H9 (cell line): ENCODE measurements around the gene GUCY2D. TPM values are rescaled to one million over a fixed set of nuclear protein-coding genes. Genes with fewer than 3 reads are reported as not detected.

Experiments used
- DNase-seq: peaks from one replicate; pipeline ENCODE4 v3.0.0-alpha.2; 2017
- H2AFZ ChIP-seq: one replicate; pipeline ENCODE4 v1.6.1; 2013; ENCODE audit warnings: mild to moderate bottlenecking, low read length, control low read depth, moderate library complexity
- H2AK5ac ChIP-seq: 2 replicates; pipeline ENCODE4 v1.6.1; 2013; ENCODE audit warnings: low read length, control low read depth, mixed read lengths; ENCODE audit not compliant: insufficient read length
- H2BK120ac ChIP-seq: one replicate; pipeline ENCODE4 v1.6.1; 2013; ENCODE audit warnings: low read depth, mild to moderate bottlenecking, low read length, control low read depth, inconsistent platforms; ENCODE audit not compliant: poor library complexity, severe bottlenecking
- H2BK12ac ChIP-seq: 2 replicates; pipeline ENCODE4 v1.6.1; 2013; ENCODE audit warnings: low read length, control low read depth, mixed read lengths, low read depth; ENCODE audit not compliant: insufficient read length
- H2BK15ac ChIP-seq: 2 replicates; pipeline ENCODE4 v1.6.1; 2013; ENCODE audit warnings: low read depth, low read length, control low read depth
- H2BK20ac ChIP-seq: one replicate; pipeline ENCODE4 v1.6.1; 2013; ENCODE audit warnings: low read depth, mild to moderate bottlenecking, low read length, control low read depth, inconsistent platforms; ENCODE audit not compliant: poor library complexity, severe bottlenecking
- H2BK5ac ChIP-seq: 2 replicates; pipeline ENCODE4 v1.6.1; 2013; ENCODE audit warnings: low read length, control low read depth, mixed read lengths; ENCODE audit not compliant: insufficient read length
- H3K14ac ChIP-seq: 2 replicates; pipeline ENCODE4 v1.6.1; 2013; ENCODE audit warnings: low read length, control low read depth; ENCODE audit not compliant: insufficient read depth
- H3K18ac ChIP-seq: 2 replicates; pipeline ENCODE4 v1.6.1; 2013; ENCODE audit warnings: low read depth, mild to moderate bottlenecking, mixed read lengths, low read length, control low read depth; ENCODE audit not compliant: insufficient read length
- H3K23ac ChIP-seq: 2 replicates; pipeline ENCODE4 v1.6.1; 2013; ENCODE audit warnings: low read length, control low read depth, mixed read lengths, low read depth; ENCODE audit not compliant: insufficient read length
- H3K23me2 ChIP-seq: 2 replicates; pipeline ENCODE4 v1.6.1; 2013; ENCODE audit warnings: low read depth, mild to moderate bottlenecking, mixed read lengths, low read length, control low read depth; ENCODE audit not compliant: insufficient read length, poor library complexity, severe bottlenecking
- H3K27ac ChIP-seq: 2 replicates; pipeline ENCODE4 v1.5.1; 2013; ENCODE audit warnings: low read length, control low read depth, mixed read lengths, low read depth; ENCODE audit not compliant: insufficient read length
- H3K27me3 ChIP-seq: 2 replicates; pipeline ENCODE4 v1.6.1; 2013; ENCODE audit warnings: low read length, control low read depth, inconsistent platforms; ENCODE audit not compliant: insufficient read depth
- H3K4ac ChIP-seq: 2 replicates; pipeline ENCODE4 v1.6.1; 2013; ENCODE audit warnings: low read depth, mild to moderate bottlenecking, control low read depth, inconsistent platforms, low read length, moderate library complexity
- H3K4me1 ChIP-seq: 2 replicates; pipeline ENCODE4 v1.6.1; 2013; ENCODE audit warnings: low read length, control low read depth, inconsistent platforms; ENCODE audit not compliant: insufficient read depth
- H3K4me2 ChIP-seq: 2 replicates; pipeline ENCODE4 v1.6.1; 2013; ENCODE audit warnings: low read length, control low read depth, mixed read lengths; ENCODE audit not compliant: insufficient read length, insufficient read depth
- H3K56ac ChIP-seq: 2 replicates; pipeline ENCODE4 v1.6.1; 2013; ENCODE audit warnings: low read depth, mild to moderate bottlenecking, mixed read lengths, low read length, control low read depth; ENCODE audit not compliant: insufficient read length
- H3K79me1 ChIP-seq: 2 replicates; pipeline ENCODE4 v1.6.1; 2013; ENCODE audit warnings: low read depth, mild to moderate bottlenecking, moderate library complexity, low read length, control low read depth, inconsistent platforms; ENCODE audit not compliant: insufficient read depth, poor library complexity, severe bottlenecking
- H3K79me2 ChIP-seq: 2 replicates; pipeline ENCODE4 v1.6.1; 2013; ENCODE audit warnings: low read length, control low read depth, inconsistent platforms; ENCODE audit not compliant: insufficient read depth
- H3K9ac ChIP-seq: 2 replicates; pipeline ENCODE4 v1.6.1; 2013; ENCODE audit warnings: low read length, control low read depth, mixed read lengths; ENCODE audit not compliant: insufficient read length; ENCODE audit errors: extremely low read depth
- H3K9me3 ChIP-seq: one replicate; pipeline ENCODE4 v1.6.1; 2013; ENCODE audit warnings: low read depth, low read length, inconsistent platforms; ENCODE audit not compliant: control insufficient read depth
- H3T11ph ChIP-seq: one replicate; pipeline ENCODE4 v1.6.1; 2013; ENCODE audit warnings: mild to moderate bottlenecking, low read length, control low read depth, inconsistent platforms
- H4K20me1 ChIP-seq: one replicate; pipeline ENCODE4 v1.6.1; 2013; ENCODE audit not compliant: control insufficient read depth, insufficient read length, insufficient read depth
- H4K5ac ChIP-seq: 2 replicates; pipeline ENCODE4 v1.6.1; 2013; ENCODE audit warnings: low read depth, mild to moderate bottlenecking, mixed read lengths, low read length, control low read depth; ENCODE audit not compliant: insufficient read length
- H4K8ac ChIP-seq: replicated peaks from 2 replicates; pipeline ENCODE4 v1.6.1; 2013; ENCODE audit warnings: low read length, control low read depth, mixed read lengths, low read depth; ENCODE audit not compliant: insufficient read length
- H4K91ac ChIP-seq: 2 replicates; pipeline ENCODE4 v1.6.1; 2013; ENCODE audit warnings: low read depth, mild to moderate bottlenecking, moderate library complexity, mixed read lengths, low read length, control low read depth; ENCODE audit not compliant: insufficient read length
- H3K27ac Mint-ChIP-seq, 3 experiments: 2 replicates in 2 of 3; 3 replicates in 1 of 3; pipeline ENCODE4 v1.8.0; 2020 to 2021; ENCODE audit warnings: mixed read lengths in 3 of 3, mild to moderate bottlenecking in 1 of 3, moderate library complexity in 1 of 3
- H3K27me3 Mint-ChIP-seq: 2 replicates; pipeline ENCODE4 v1.8.0; 2021; ENCODE audit warnings: low read depth, mild to moderate bottlenecking, moderate library complexity, mixed read lengths
- H3K36me3 Mint-ChIP-seq, 3 experiments: 2 replicates in 2 of 3; 3 replicates in 1 of 3; pipeline ENCODE4 v1.8.0; 2020 to 2021; ENCODE audit warnings: low read depth in 3 of 3, mixed read lengths in 3 of 3; ENCODE audit not compliant: insufficient read depth in 1 of 3
- H3K4me1 Mint-ChIP-seq, 2 experiments: 2 replicates each; pipeline ENCODE4 v1.8.0; 2020; ENCODE audit warnings: mixed read lengths in 2 of 2
- H3K4me3 Mint-ChIP-seq, 2 experiments: 2 replicates in 1 of 2; 3 replicates in 1 of 2; pipeline ENCODE4 v1.8.0; 2020 to 2021; ENCODE audit warnings: mild to moderate bottlenecking in 2 of 2, mixed read lengths in 2 of 2, moderate library complexity in 1 of 2
- H3K9me3 Mint-ChIP-seq, 2 experiments: 2 replicates in 1 of 2; 3 replicates in 1 of 2; pipeline ENCODE4 v1.8.0; 2020; ENCODE audit warnings: mild to moderate bottlenecking in 2 of 2, mixed read lengths in 2 of 2, moderate library complexity in 1 of 2
- WGBS: extraction: QIAGEN DNeasy Blood & Tissue Kit; methylation state at CpG from one replicate; pipeline ENCODE4 v1.1.7; 2013; ENCODE audit warnings: missing lambda C conversion rate, low lambda C conversion rate, mixed read lengths; ENCODE audit not compliant: insufficient read length; ENCODE audit errors: extremely low coverage; 5-methylcytosine and 5-hydroxymethylcytosine counted together
- total RNA-seq: library from RNA; stranded (reverse); gene quantifications from 2 replicates; pipeline ENCODE4 v1.2.1, GENCODE V29; 2021
- TF ChIP-seq, protein P1 (sequence below): fragments of 200-600 bp; sonication (generic); conservative IDR thresholded peaks from 3 replicates; pipeline ENCODE4 v1.8.0; 2021; ENCODE audit warnings: antibody characterized with exemption, mild to moderate bottlenecking

GUCY2D gene
- total RNA-seq, 1 experiment from 2014 or later = 0.15 TPM

DNA sequence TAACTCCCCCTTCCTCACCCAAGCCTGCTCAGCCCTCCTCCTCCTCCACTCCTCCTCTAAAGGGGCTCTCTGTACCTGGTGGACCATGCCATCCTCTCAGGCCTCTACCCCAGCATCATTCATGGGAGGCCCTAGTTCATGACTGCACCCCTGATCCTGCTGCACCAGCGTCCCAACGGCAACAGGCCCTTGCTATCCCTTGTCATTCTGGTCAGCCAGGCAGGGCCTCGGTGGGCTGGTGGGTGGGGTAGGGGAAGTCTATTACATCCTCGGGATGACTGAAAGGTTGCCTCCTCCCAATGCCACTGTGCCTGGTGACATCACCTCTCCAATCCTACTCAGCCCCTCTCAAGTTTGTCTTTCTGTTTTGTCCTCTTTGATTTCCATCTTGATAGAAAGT, 65.4 kb downstream of the GUCY2D start:
- Histone ChIP-seq H3K4me2 (no peak overlapping the region), H3K4ac (no peak overlapping the region), H4K20me1 (no peaks in the 10 kb centered on the region), H3K14ac (no peak overlapping the region), H4K8ac (no peak overlapping the region), H3K79me1 (no peaks in the 10 kb centered on the region), H3K56ac (no peak overlapping the region), H3K79me2 (no peaks in the 10 kb centered on the region), H3K4me1 (no peaks in the 10 kb centered on the region), H2AFZ (no peak overlapping the region), H4K91ac (no peak overlapping the region), H3K9me3 (no peaks in the 10 kb centered on the region), H3K23ac (no peak overlapping the region), H4K5ac (no peak overlapping the region), H2BK5ac (no peak overlapping the region), H3K23me2 (peaks cover 10% of the 10 kb centered on the region), H3K18ac (no peak overlapping the region), H2BK20ac (no peak overlapping the region), H3K27ac (no peak overlapping the region), H3T11ph (no peak overlapping the region), H2BK120ac (no peak overlapping the region), H2AK5ac (no peak overlapping the region), H2BK12ac (no peak overlapping the region), H3K9ac (no peak overlapping the region), H2BK15ac (no peak overlapping the region), H3K27me3 (peaks cover 28% of the 10 kb centered on the region; the same call in 1 of the 2 replicates)
- DNase-seq = no peak
- H3K9me3 Mint-ChIP-seq = peaks cover 0 to 3% of the 10 kb centered on the region in 2 experiments; a peak in 3 of 5 replicates
- peaks cover 91% of the 10 kb centered on the region for H3K27me3 Mint-ChIP-seq
- H3K4me1 Mint-ChIP-seq = peaks cover 30 to 35% of the 10 kb centered on the region in 2 experiments
- H3K27ac Mint-ChIP-seq = no peak overlapping the region; a peak in 1 of 7 replicates
- H3K4me3 Mint-ChIP-seq = no peak overlapping the region
- H3K36me3 Mint-ChIP-seq = peaks cover 0 to 2% (median 0%) of the 10 kb centered on the region in 3 experiments; a peak in 2 of 7 replicates
- WGBS = no CpG with 5 or more reads among the region's 4 CpGs
- TF ChIP-seq, protein P1, sequence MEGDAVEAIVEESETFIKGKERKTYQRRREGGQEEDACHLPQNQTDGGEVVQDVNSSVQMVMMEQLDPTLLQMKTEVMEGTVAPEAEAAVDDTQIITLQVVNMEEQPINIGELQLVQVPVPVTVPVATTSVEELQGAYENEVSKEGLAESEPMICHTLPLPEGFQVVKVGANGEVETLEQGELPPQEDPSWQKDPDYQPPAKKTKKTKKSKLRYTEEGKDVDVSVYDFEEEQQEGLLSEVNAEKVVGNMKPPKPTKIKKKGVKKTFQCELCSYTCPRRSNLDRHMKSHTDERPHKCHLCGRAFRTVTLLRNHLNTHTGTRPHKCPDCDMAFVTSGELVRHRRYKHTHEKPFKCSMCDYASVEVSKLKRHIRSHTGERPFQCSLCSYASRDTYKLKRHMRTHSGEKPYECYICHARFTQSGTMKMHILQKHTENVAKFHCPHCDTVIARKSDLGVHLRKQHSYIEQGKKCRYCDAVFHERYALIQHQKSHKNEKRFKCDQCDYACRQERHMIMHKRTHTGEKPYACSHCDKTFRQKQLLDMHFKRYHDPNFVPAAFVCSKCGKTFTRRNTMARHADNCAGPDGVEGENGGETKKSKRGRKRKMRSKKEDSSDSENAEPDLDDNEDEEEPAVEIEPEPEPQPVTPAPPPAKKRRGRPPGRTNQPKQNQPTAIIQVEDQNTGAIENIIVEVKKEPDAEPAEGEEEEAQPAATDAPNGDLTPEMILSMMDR = no peak
